ENCODE results near the gene C21orf91.

Gene C21orf91

GRCh38 chr21:17798796-17799195 lies 20.4 kb downstream of the C21orf91 start:
- DNase-seq, result no peak

GRCh38 chr21:17797967-17798366 lies 21.2 kb downstream of the C21orf91 start:
- no peak for DNase-seq

GRCh38 chr21:17796503-17796902 lies 22.7 kb downstream of the C21orf91 start:
- DNase-seq, result no peak

GRCh38 chr21:17796037-17796403 lies 23.1 kb downstream of the C21orf91 start:
- no peak for DNase-seq

GRCh38 chr21:17795146-17796036 lies 23.8 kb downstream of the C21orf91 start:
- no peak for DNase-seq

- DNase-seq, result no peak
These were observed 24.5 kb downstream of the C21orf91 start for GRCh38 chr21:17794518-17795145.

- DNase-seq, result no peak
These were observed 25.7 kb downstream of the C21orf91 start for GRCh38 chr21:17793246-17794123.

GRCh38 chr21:17789656-17790055 lies 29.5 kb downstream of the C21orf91 start:
- no peak for DNase-seq

- no peak for DNase-seq
These were observed 30.1 kb downstream of the C21orf91 start for GRCh38 chr21:17789069-17789468.

- no peak for DNase-seq
These were observed 32.3 kb downstream of the C21orf91 start for GRCh38 chr21:17786851-17787181.

GRCh38 chr21:17786071-17786850 lies 32.9 kb downstream of the C21orf91 start:
- DNase-seq, result no peak

GRCh38 chr21:17785403-17785788 lies 33.8 kb downstream of the C21orf91 start:
- no peak for DNase-seq

- DNase-seq, result peak in 1 of 51 donors; percentile 2
These were observed 34.4 kb downstream of the C21orf91 start for GRCh38 chr21:17784604-17785402.

- DNase-seq, result no peak
These were observed 35.0 kb downstream of the C21orf91 start for GRCh38 chr21:17784180-17784598.

- DNase-seq, result no peak
These were observed 35.5 kb downstream of the C21orf91 start for GRCh38 chr21:17783481-17784179.

GRCh38 chr21:17783003-17783402 lies 36.2 kb downstream of the C21orf91 start:
- DNase-seq, result no peak

- DNase-seq, result no peak
These were observed 37.1 kb downstream of the C21orf91 start for GRCh38 chr21:17782051-17782450.

- DNase-seq, result no peak
These were observed 37.6 kb downstream of the C21orf91 start for GRCh38 chr21:17781524-17781923.

GRCh38 chr21:17780539-17780938 lies 38.6 kb downstream of the C21orf91 start:
- DNase-seq, result no peak

GRCh38 chr21:17779980-17780379 lies 39.2 kb downstream of the C21orf91 start:
- DNase-seq, result no peak

Data from hypothalamus (tissue), 51 donors.